ENCODE results near the gene VAMP8. TPM values are rescaled to one million over a fixed set of nuclear protein-coding genes. Genes with fewer than 3 reads are reported as not detected.

VAMP8 gene
- total RNA-seq, 1 donor from 2014 or later, result 3.8 TPM

DNA sequence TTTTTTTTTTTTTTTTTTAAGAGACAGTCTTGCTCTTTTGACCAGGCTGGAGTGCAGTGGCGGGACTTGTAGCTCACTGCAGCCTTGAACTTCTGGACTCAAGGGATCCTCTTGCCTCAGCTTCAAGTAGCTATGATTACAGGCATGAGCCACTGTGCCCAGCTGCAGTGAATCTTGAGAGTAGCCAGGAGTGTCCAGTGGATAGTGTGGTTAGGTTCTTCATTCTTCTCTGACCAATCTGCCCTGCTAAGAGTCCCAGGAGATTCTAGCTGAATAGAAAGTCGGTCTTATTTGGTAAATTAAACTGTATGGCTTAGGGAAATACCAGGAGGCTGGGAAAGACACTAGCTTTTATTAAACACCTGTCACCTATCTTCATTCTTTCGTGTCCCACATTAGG, 53.9 kb downstream of the VAMP8 start:
- Mint-ChIP-seq H3K9me3 (ENCODE audit: unreplicated experiment) (no peaks in the 10 kb centered on the region), H3K4me3 (ENCODE audit: unreplicated experiment) (no peak overlapping the region), H3K27me3 (ENCODE audit: unreplicated experiment) (no peaks in the 10 kb centered on the region), H3K4me1 (ENCODE audit: unreplicated experiment) (no peaks in the 10 kb centered on the region), H3K27ac (ENCODE audit: unreplicated experiment) (no peak overlapping the region), H3K36me3 (ENCODE audit: unreplicated experiment) (peaks cover 44% of the 10 kb centered on the region)
- TF ChIP-seq, protein P1, sequence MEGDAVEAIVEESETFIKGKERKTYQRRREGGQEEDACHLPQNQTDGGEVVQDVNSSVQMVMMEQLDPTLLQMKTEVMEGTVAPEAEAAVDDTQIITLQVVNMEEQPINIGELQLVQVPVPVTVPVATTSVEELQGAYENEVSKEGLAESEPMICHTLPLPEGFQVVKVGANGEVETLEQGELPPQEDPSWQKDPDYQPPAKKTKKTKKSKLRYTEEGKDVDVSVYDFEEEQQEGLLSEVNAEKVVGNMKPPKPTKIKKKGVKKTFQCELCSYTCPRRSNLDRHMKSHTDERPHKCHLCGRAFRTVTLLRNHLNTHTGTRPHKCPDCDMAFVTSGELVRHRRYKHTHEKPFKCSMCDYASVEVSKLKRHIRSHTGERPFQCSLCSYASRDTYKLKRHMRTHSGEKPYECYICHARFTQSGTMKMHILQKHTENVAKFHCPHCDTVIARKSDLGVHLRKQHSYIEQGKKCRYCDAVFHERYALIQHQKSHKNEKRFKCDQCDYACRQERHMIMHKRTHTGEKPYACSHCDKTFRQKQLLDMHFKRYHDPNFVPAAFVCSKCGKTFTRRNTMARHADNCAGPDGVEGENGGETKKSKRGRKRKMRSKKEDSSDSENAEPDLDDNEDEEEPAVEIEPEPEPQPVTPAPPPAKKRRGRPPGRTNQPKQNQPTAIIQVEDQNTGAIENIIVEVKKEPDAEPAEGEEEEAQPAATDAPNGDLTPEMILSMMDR (IDR thresholded peaks at IDR 0.05), result no peak
- no peak for DNase-seq (ENCODE audit: extremely low spot score, unreplicated experiment)

Other genes with a start within 250 kb of the VAMP8 start
- gene TGOLN2, start 249.6 kb upstream of the VAMP8 start, total RNA-seq, result 91.2 and 94.8 TPM in 2 replicates
- 34.1 and 38.8 TPM in 2 replicates for gene RETSAT, start 223.1 kb upstream of the VAMP8 start, total RNA-seq
- gene ELMOD3, start 222.8 kb upstream of the VAMP8 start, total RNA-seq, result 19.6 and 21.1 TPM in 2 replicates
- gene CAPG, start 167.2 kb upstream of the VAMP8 start, total RNA-seq, result 32.2 and 32.8 TPM in 2 replicates
- 0.51 and 1.6 TPM in 2 replicates for gene SH2D6, start 158.9 kb upstream of the VAMP8 start, total RNA-seq
- 178 and 183 TPM in 2 replicates for gene MAT2A, start 38.4 kb upstream of the VAMP8 start, total RNA-seq
- gene GGCX, start 16.1 kb upstream of the VAMP8 start, total RNA-seq, result 58.2 and 59.6 TPM in 2 replicates
- gene VAMP5, start 6.8 kb downstream of the VAMP8 start, total RNA-seq, result not detected in 2 replicates
- 77.2 and 77.3 TPM in 2 replicates for gene RNF181, start 18.2 kb downstream of the VAMP8 start, total RNA-seq
- gene TMEM150A, start 25.1 kb downstream of the VAMP8 start, total RNA-seq, result 18.2 and 20.8 TPM in 2 replicates
- gene C2orf68, start 34.5 kb downstream of the VAMP8 start, total RNA-seq, result 40.8 and 45.1 TPM in 2 replicates
- gene USP39, start 38.6 kb downstream of the VAMP8 start, total RNA-seq, result 44.0 and 50.9 TPM in 2 replicates
- gene SFTPB, start 90.6 kb downstream of the VAMP8 start, total RNA-seq, result not detected in 2 replicates
- not detected in 2 replicates for gene GNLY, start 116.8 kb downstream of the VAMP8 start, total RNA-seq
- gene ATOH8, start 176.4 kb downstream of the VAMP8 start, total RNA-seq, result 5.9 and 7.1 TPM in 2 replicates

Data from osteocyte (in vitro differentiated cells).